H9 (cell line): Measurements from ENCODE around the gene COMMD4. TPM values are rescaled to one million over a fixed set of nuclear protein-coding genes. Genes with fewer than 3 reads are reported as not detected.

Experiments
- DNase-seq: peaks from one replicate; pipeline ENCODE4 v3.0.0-alpha.2; 2017
- H2AFZ ChIP-seq: one replicate; pipeline ENCODE4 v1.6.1; 2013; ENCODE audit warnings: mild to moderate bottlenecking, low read length, control low read depth, moderate library complexity
- H2AK5ac ChIP-seq: 2 replicates; pipeline ENCODE4 v1.6.1; 2013; ENCODE audit warnings: low read length, control low read depth, mixed read lengths; ENCODE audit not compliant: insufficient read length
- H2BK120ac ChIP-seq: one replicate; pipeline ENCODE4 v1.6.1; 2013; ENCODE audit warnings: low read depth, mild to moderate bottlenecking, low read length, control low read depth, inconsistent platforms; ENCODE audit not compliant: poor library complexity, severe bottlenecking
- H2BK12ac ChIP-seq: 2 replicates; pipeline ENCODE4 v1.6.1; 2013; ENCODE audit warnings: low read length, control low read depth, mixed read lengths, low read depth; ENCODE audit not compliant: insufficient read length
- H2BK15ac ChIP-seq: 2 replicates; pipeline ENCODE4 v1.6.1; 2013; ENCODE audit warnings: low read depth, low read length, control low read depth
- H2BK20ac ChIP-seq: one replicate; pipeline ENCODE4 v1.6.1; 2013; ENCODE audit warnings: low read depth, mild to moderate bottlenecking, low read length, control low read depth, inconsistent platforms; ENCODE audit not compliant: poor library complexity, severe bottlenecking
- H2BK5ac ChIP-seq: 2 replicates; pipeline ENCODE4 v1.6.1; 2013; ENCODE audit warnings: low read length, control low read depth, mixed read lengths; ENCODE audit not compliant: insufficient read length
- H3K14ac ChIP-seq: 2 replicates; pipeline ENCODE4 v1.6.1; 2013; ENCODE audit warnings: low read length, control low read depth; ENCODE audit not compliant: insufficient read depth
- H3K18ac ChIP-seq: 2 replicates; pipeline ENCODE4 v1.6.1; 2013; ENCODE audit warnings: low read depth, mild to moderate bottlenecking, mixed read lengths, low read length, control low read depth; ENCODE audit not compliant: insufficient read length
- H3K23ac ChIP-seq: 2 replicates; pipeline ENCODE4 v1.6.1; 2013; ENCODE audit warnings: low read length, control low read depth, mixed read lengths, low read depth; ENCODE audit not compliant: insufficient read length
- H3K23me2 ChIP-seq: 2 replicates; pipeline ENCODE4 v1.6.1; 2013; ENCODE audit warnings: low read depth, mild to moderate bottlenecking, mixed read lengths, low read length, control low read depth; ENCODE audit not compliant: insufficient read length, poor library complexity, severe bottlenecking
- H3K27ac ChIP-seq: 2 replicates; pipeline ENCODE4 v1.5.1; 2013; ENCODE audit warnings: low read length, control low read depth, mixed read lengths, low read depth; ENCODE audit not compliant: insufficient read length
- H3K27me3 ChIP-seq: 2 replicates; pipeline ENCODE4 v1.6.1; 2013; ENCODE audit warnings: low read length, control low read depth, inconsistent platforms; ENCODE audit not compliant: insufficient read depth
- H3K4ac ChIP-seq: 2 replicates; pipeline ENCODE4 v1.6.1; 2013; ENCODE audit warnings: low read depth, mild to moderate bottlenecking, control low read depth, inconsistent platforms, low read length, moderate library complexity
- H3K4me1 ChIP-seq: 2 replicates; pipeline ENCODE4 v1.6.1; 2013; ENCODE audit warnings: low read length, control low read depth, inconsistent platforms; ENCODE audit not compliant: insufficient read depth
- H3K4me2 ChIP-seq: 2 replicates; pipeline ENCODE4 v1.6.1; 2013; ENCODE audit warnings: low read length, control low read depth, mixed read lengths; ENCODE audit not compliant: insufficient read length, insufficient read depth
- H3K56ac ChIP-seq: 2 replicates; pipeline ENCODE4 v1.6.1; 2013; ENCODE audit warnings: low read depth, mild to moderate bottlenecking, mixed read lengths, low read length, control low read depth; ENCODE audit not compliant: insufficient read length
- H3K79me1 ChIP-seq: 2 replicates; pipeline ENCODE4 v1.6.1; 2013; ENCODE audit warnings: low read depth, mild to moderate bottlenecking, moderate library complexity, low read length, control low read depth, inconsistent platforms; ENCODE audit not compliant: insufficient read depth, poor library complexity, severe bottlenecking
- H3K79me2 ChIP-seq: 2 replicates; pipeline ENCODE4 v1.6.1; 2013; ENCODE audit warnings: low read length, control low read depth, inconsistent platforms; ENCODE audit not compliant: insufficient read depth
- H3K9ac ChIP-seq: 2 replicates; pipeline ENCODE4 v1.6.1; 2013; ENCODE audit warnings: low read length, control low read depth, mixed read lengths; ENCODE audit not compliant: insufficient read length; ENCODE audit errors: extremely low read depth
- H3K9me3 ChIP-seq: one replicate; pipeline ENCODE4 v1.6.1; 2013; ENCODE audit warnings: low read depth, low read length, inconsistent platforms; ENCODE audit not compliant: control insufficient read depth
- H3T11ph ChIP-seq: one replicate; pipeline ENCODE4 v1.6.1; 2013; ENCODE audit warnings: mild to moderate bottlenecking, low read length, control low read depth, inconsistent platforms
- H4K20me1 ChIP-seq: one replicate; pipeline ENCODE4 v1.6.1; 2013; ENCODE audit not compliant: control insufficient read depth, insufficient read length, insufficient read depth
- H4K5ac ChIP-seq: 2 replicates; pipeline ENCODE4 v1.6.1; 2013; ENCODE audit warnings: low read depth, mild to moderate bottlenecking, mixed read lengths, low read length, control low read depth; ENCODE audit not compliant: insufficient read length
- H4K8ac ChIP-seq: replicated peaks from 2 replicates; pipeline ENCODE4 v1.6.1; 2013; ENCODE audit warnings: low read length, control low read depth, mixed read lengths, low read depth; ENCODE audit not compliant: insufficient read length
- H4K91ac ChIP-seq: 2 replicates; pipeline ENCODE4 v1.6.1; 2013; ENCODE audit warnings: low read depth, mild to moderate bottlenecking, moderate library complexity, mixed read lengths, low read length, control low read depth; ENCODE audit not compliant: insufficient read length
- H3K27ac Mint-ChIP-seq, 3 experiments: 2 replicates in 2 of 3; 3 replicates in 1 of 3; pipeline ENCODE4 v1.8.0; 2020 to 2021; ENCODE audit warnings: mixed read lengths in 3 of 3, mild to moderate bottlenecking in 1 of 3, moderate library complexity in 1 of 3
- H3K27me3 Mint-ChIP-seq: 2 replicates; pipeline ENCODE4 v1.8.0; 2021; ENCODE audit warnings: low read depth, mild to moderate bottlenecking, moderate library complexity, mixed read lengths
- H3K36me3 Mint-ChIP-seq, 3 experiments: 2 replicates in 2 of 3; 3 replicates in 1 of 3; pipeline ENCODE4 v1.8.0; 2020 to 2021; ENCODE audit warnings: low read depth in 3 of 3, mixed read lengths in 3 of 3; ENCODE audit not compliant: insufficient read depth in 1 of 3
- H3K4me1 Mint-ChIP-seq, 2 experiments: 2 replicates each; pipeline ENCODE4 v1.8.0; 2020; ENCODE audit warnings: mixed read lengths in 2 of 2
- H3K4me3 Mint-ChIP-seq, 2 experiments: 2 replicates in 1 of 2; 3 replicates in 1 of 2; pipeline ENCODE4 v1.8.0; 2020 to 2021; ENCODE audit warnings: mild to moderate bottlenecking in 2 of 2, mixed read lengths in 2 of 2, moderate library complexity in 1 of 2
- H3K9me3 Mint-ChIP-seq, 2 experiments: 2 replicates in 1 of 2; 3 replicates in 1 of 2; pipeline ENCODE4 v1.8.0; 2020; ENCODE audit warnings: mild to moderate bottlenecking in 2 of 2, mixed read lengths in 2 of 2, moderate library complexity in 1 of 2
- CTCF ChIP-seq: fragments of 200-600 bp; sonication (generic); conservative IDR thresholded peaks from 3 replicates; pipeline ENCODE4 v1.8.0; 2021; ENCODE audit warnings: antibody characterized with exemption, mild to moderate bottlenecking
- WGBS: extraction: QIAGEN DNeasy Blood & Tissue Kit; methylation state at CpG from one replicate; pipeline ENCODE4 v1.1.7; 2013; ENCODE audit warnings: missing lambda C conversion rate, low lambda C conversion rate, mixed read lengths; ENCODE audit not compliant: insufficient read length; ENCODE audit errors: extremely low coverage; 5-methylcytosine and 5-hydroxymethylcytosine counted together
- total RNA-seq: library from RNA; stranded (reverse); gene quantifications from 2 replicates; pipeline ENCODE4 v1.2.1, GENCODE V29; 2021

Gene COMMD4
- total RNA-seq, 1 experiment from 2014 or later, result 146 TPM

GRCh38 chr15:75327491-75327890 is 8.4 kb upstream of the COMMD4 start:
- no peaks in the 10 kb centered on the region for H4K20me1 ChIP-seq
- no peak overlapping the region for H2BK20ac ChIP-seq
- no peak overlapping the region for H3K4me3 Mint-ChIP-seq
- no peak overlapping the region for H3K23ac ChIP-seq
- H3K36me3 Mint-ChIP-seq, result no peaks in the 10 kb centered on the region
- H3K4ac ChIP-seq, result no peak overlapping the region
- H3K27ac ChIP-seq, result no peak overlapping the region
- H2BK15ac ChIP-seq, result no peak overlapping the region
- no peaks in the 10 kb centered on the region for H3K9me3 ChIP-seq
- H4K91ac ChIP-seq, result no peak overlapping the region
- H3K56ac ChIP-seq, result no peak overlapping the region
- H3T11ph ChIP-seq, result no peak overlapping the region
- H4K5ac ChIP-seq, result no peak overlapping the region
- no peaks in the 10 kb centered on the region for H3K9me3 Mint-ChIP-seq
- no peak overlapping the region for H3K14ac ChIP-seq
- no peak overlapping the region for H4K8ac ChIP-seq
- H2BK5ac ChIP-seq, result no peak overlapping the region
- no peak overlapping the region for H2BK120ac ChIP-seq
- no peaks in the 10 kb centered on the region for H3K23me2 ChIP-seq
- H3K4me1 ChIP-seq, result no peaks in the 10 kb centered on the region
- H3K4me1 Mint-ChIP-seq, result no peaks in the 10 kb centered on the region
- no peak overlapping the region for H3K9ac ChIP-seq
- H3K79me1 ChIP-seq, result no peaks in the 10 kb centered on the region
- no peaks in the 10 kb centered on the region for H3K79me2 ChIP-seq
- no peaks in the 10 kb centered on the region for H3K27me3 ChIP-seq
- no peak overlapping the region for H2AK5ac ChIP-seq
- WGBS, result no CpG with 5 or more reads among the region's 3 CpGs
- H2AFZ ChIP-seq, result no peak overlapping the region
- H2BK12ac ChIP-seq, result no peak overlapping the region
- H3K4me2 ChIP-seq, result no peak overlapping the region
- H3K18ac ChIP-seq, result no peak overlapping the region
- TF ChIP-seq CTCF, result no peak
- H3K27ac Mint-ChIP-seq, result no peak overlapping the region
- H3K27me3 Mint-ChIP-seq, result peaks cover 12% of the 10 kb centered on the region
- DNase-seq, result no peak
